Mesothelial cell of epicardium (in vitro differentiated cells): ENCODE data around the gene THSD4. TPM values are rescaled to one million over a fixed set of nuclear protein-coding genes. Genes with fewer than 3 reads are reported as not detected.
A peak's percentile ranks its signal among the peaks of the same experiment; 100 is the strongest.

Experiments used
- DNase-seq, 2 experiments: peaks; one replicate each; pipeline ENCODE4 v3.0.0; 2021; ENCODE audit warnings: low spot score in 2 of 2; ENCODE audit not compliant: unreplicated experiment in 2 of 2
- H3K27ac Mint-ChIP-seq: 2 replicates; pipeline ENCODE4 v1.8.0; 2021; ENCODE audit warnings: mixed read lengths
- H3K27me3 Mint-ChIP-seq: 2 replicates; pipeline ENCODE4 v1.8.0; 2021; ENCODE audit warnings: low read depth, mixed read lengths
- H3K36me3 Mint-ChIP-seq: 2 replicates; pipeline ENCODE4 v1.8.0; 2021; ENCODE audit warnings: mixed read lengths
- H3K4me1 Mint-ChIP-seq: 2 replicates; pipeline ENCODE4 v1.8.0; 2021; ENCODE audit warnings: mixed read lengths
- H3K4me3 Mint-ChIP-seq: 2 replicates; pipeline ENCODE4 v1.8.0; 2021; ENCODE audit warnings: mild to moderate bottlenecking, moderate library complexity, mixed read lengths
- H3K9me3 Mint-ChIP-seq: 2 replicates; pipeline ENCODE4 v1.8.0; 2021; ENCODE audit warnings: mixed read lengths
- total RNA-seq: library from RNA; stranded (reverse); gene quantifications from 3 replicates; pipeline ENCODE4 v1.2.1, GENCODE V29; 2021
- TF ChIP-seq, protein P1 (sequence below): fragments of 200-600 bp; sonication (generic); IDR thresholded peaks from one replicate; pipeline ENCODE4 v1.5.0; 2021; ENCODE audit warnings: antibody characterized with exemption; ENCODE audit not compliant: unreplicated experiment

The THSD4 gene
- total RNA-seq, 1 donor from 2014 or later, result 93.9 TPM

GRCh38 chr15:71526060-71526820 lies 411.0 kb downstream of the THSD4 start:
- H3K36me3 Mint-ChIP-seq, result no peaks in the 10 kb centered on the region
- H3K27ac Mint-ChIP-seq, result peak overlapping the region; percentile 93
- no peak for DNase-seq
- peaks cover 21% of the 10 kb centered on the region for H3K4me1 Mint-ChIP-seq
- peaks cover 3% of the 10 kb centered on the region for H3K9me3 Mint-ChIP-seq
- no peaks in the 10 kb centered on the region for H3K27me3 Mint-ChIP-seq
- TF ChIP-seq, protein P1, sequence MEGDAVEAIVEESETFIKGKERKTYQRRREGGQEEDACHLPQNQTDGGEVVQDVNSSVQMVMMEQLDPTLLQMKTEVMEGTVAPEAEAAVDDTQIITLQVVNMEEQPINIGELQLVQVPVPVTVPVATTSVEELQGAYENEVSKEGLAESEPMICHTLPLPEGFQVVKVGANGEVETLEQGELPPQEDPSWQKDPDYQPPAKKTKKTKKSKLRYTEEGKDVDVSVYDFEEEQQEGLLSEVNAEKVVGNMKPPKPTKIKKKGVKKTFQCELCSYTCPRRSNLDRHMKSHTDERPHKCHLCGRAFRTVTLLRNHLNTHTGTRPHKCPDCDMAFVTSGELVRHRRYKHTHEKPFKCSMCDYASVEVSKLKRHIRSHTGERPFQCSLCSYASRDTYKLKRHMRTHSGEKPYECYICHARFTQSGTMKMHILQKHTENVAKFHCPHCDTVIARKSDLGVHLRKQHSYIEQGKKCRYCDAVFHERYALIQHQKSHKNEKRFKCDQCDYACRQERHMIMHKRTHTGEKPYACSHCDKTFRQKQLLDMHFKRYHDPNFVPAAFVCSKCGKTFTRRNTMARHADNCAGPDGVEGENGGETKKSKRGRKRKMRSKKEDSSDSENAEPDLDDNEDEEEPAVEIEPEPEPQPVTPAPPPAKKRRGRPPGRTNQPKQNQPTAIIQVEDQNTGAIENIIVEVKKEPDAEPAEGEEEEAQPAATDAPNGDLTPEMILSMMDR, result no peak
- peak overlapping the region; percentile 11 for H3K4me3 Mint-ChIP-seq

DNA sequence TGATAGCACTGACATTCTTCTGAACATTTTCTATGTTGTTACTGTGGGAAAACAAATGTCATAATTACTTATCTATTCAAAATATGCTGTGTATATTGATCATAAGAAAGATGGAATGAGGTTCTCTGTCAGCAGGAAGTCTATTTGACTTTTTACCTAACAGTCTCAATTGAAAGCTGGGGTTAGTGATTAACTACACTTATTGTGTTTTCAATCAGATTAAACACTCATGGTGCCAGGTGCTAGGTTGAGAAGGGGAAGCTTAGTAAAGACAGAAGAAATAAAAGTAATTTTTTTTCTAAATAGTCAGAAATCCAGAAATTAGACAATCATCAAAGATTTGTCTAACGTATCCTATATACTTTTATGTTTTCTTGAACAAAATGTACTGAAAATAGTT lies 414.1 kb downstream of the THSD4 start:
- Mint-ChIP-seq H3K4me1 (peaks cover 20% of the 10 kb centered on the region), H3K27me3 (no peaks in the 10 kb centered on the region), H3K27ac (no peak overlapping the region), H3K36me3 (peaks cover 8% of the 10 kb centered on the region), H3K9me3 (peaks cover 11% of the 10 kb centered on the region), H3K4me3 (no peak overlapping the region)
- TF ChIP-seq, protein P1, result no peak
- no peak for DNase-seq

DNA sequence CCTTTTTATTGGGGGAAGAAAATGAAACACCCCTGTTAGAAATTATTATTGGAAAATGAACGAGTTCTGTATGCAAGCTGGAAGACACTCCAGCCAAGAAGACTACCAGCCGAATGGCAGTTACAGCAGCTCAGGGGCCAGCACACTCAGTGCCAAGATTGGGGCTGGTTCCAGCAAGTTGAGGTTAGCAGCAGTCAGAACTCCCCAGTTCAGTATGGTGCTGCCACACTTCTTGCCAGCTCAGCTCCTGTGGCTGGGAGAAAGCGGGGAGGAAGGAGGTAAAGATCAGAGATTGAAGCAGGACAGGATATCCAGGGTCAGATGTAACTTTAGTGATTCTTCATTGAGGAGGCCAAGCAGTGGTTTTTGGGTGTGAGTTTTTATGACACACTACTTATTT lies 414.8 kb downstream of the THSD4 start:
- no peaks in the 10 kb centered on the region for H3K27me3 Mint-ChIP-seq
- no peak overlapping the region for H3K27ac Mint-ChIP-seq
- TF ChIP-seq, protein P1, result no peak
- peaks cover 14% of the 10 kb centered on the region for H3K9me3 Mint-ChIP-seq
- DNase-seq, result no peak
- peaks cover 11% of the 10 kb centered on the region for H3K36me3 Mint-ChIP-seq
- no peak overlapping the region for H3K4me3 Mint-ChIP-seq
- H3K4me1 Mint-ChIP-seq, result peaks cover 18% of the 10 kb centered on the region

DNA sequence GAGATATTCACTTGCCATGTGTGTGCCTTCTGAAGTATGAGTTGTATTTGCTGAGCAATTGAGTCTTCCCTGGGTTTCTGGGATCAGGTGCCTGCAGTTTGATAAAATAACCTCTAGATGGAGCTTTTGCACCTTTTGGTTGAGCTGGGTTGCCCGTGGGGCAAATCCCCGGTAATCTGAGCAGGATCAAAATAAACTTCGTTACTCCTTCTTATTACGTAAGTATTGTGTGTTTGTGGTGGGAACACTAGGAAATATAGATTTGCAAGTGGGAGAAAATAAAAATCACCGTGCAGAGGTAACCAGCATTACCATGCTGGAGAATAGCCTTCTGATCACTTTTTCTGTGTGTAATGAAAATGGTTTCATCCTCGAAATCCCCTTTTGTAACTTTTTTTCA lies 417.7 kb downstream of the THSD4 start:
- H3K9me3 Mint-ChIP-seq, result peaks cover 19% of the 10 kb centered on the region
- no peaks in the 10 kb centered on the region for H3K4me1 Mint-ChIP-seq
- H3K27ac Mint-ChIP-seq, result no peak overlapping the region
- TF ChIP-seq, protein P1, result peak; percentile 24
- peaks cover 15% of the 10 kb centered on the region for H3K36me3 Mint-ChIP-seq
- H3K27me3 Mint-ChIP-seq, result no peaks in the 10 kb centered on the region
- no peak for DNase-seq
- no peak overlapping the region for H3K4me3 Mint-ChIP-seq

- H3K36me3 Mint-ChIP-seq, result peaks cover 14% of the 10 kb centered on the region
- peaks cover 12% of the 10 kb centered on the region for H3K9me3 Mint-ChIP-seq
- H3K4me3 Mint-ChIP-seq, result no peak overlapping the region
- H3K4me1 Mint-ChIP-seq, result peaks cover 10% of the 10 kb centered on the region
- TF ChIP-seq, protein P1, result no peak
- no peak for DNase-seq
- H3K27me3 Mint-ChIP-seq, result no peaks in the 10 kb centered on the region
- H3K27ac Mint-ChIP-seq, result no peak overlapping the region
Observed at GRCh38 chr15:71538181-71538580, 422.9 kb downstream of the THSD4 start.

DNA sequence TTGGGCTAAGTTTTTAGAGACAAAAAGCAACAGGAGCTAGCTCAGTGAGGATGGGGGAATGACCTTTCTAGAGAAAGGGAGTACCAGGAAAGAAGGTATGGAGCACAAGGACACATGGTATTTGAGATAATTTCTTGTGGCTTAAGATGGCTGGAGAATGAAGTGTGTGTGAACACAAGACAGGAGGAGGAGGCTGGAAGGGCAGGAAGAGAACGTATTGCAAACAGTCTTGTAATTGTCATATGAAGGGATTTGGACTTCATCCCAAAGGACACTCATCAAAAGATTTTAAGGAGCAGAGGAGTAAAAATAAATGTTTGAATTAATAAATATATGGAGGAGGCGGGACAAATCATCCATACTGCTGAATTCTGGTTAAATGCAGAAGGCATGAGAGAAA lies 426.5 kb downstream of the THSD4 start:
- H3K4me1 Mint-ChIP-seq, result peaks cover 18% of the 10 kb centered on the region
- H3K27me3 Mint-ChIP-seq, result no peaks in the 10 kb centered on the region
- peaks cover 6% of the 10 kb centered on the region for H3K36me3 Mint-ChIP-seq
- no peak overlapping the region for H3K27ac Mint-ChIP-seq
- H3K9me3 Mint-ChIP-seq, result peaks cover 4% of the 10 kb centered on the region
- H3K4me3 Mint-ChIP-seq, result no peak overlapping the region
- TF ChIP-seq, protein P1, result no peak
- DNase-seq, result no peak
